HepG2 (cell line): ENCODE measurements around the gene PDE2A.

Experiments
- CTCF ChIP-seq: sonication (generic); formaldehyde crosslinking; IDR thresholded peaks from 2 replicates; pipeline ENCODE4 v1.5.0; 2020; ENCODE audit warnings: mild to moderate bottlenecking, missing genetic modification reagents, moderate library complexity
- POLR2A ChIP-seq, 2 experiments: IDR thresholded peaks; 2 replicates each; pipeline ENCODE4 v1.6.1; 2011; ENCODE audit warnings: low read depth in 2 of 2, low read length in 2 of 2, mild to moderate bottlenecking in 1 of 2, moderate library complexity in 1 of 2; ENCODE audit not compliant: insufficient read depth in 1 of 2
- POLR2AphosphoS5 ChIP-seq: IDR thresholded peaks from 2 replicates; pipeline ENCODE4 v1.6.1; 2012; ENCODE audit warnings: low read depth, low read length

- TF ChIP-seq CTCF (CRISPR knock-in tag) (no peak), POLR2A (IDR thresholded peaks at IDR 0.05; ENCODE audit: insufficient read depth in 1 of 2, low read depth in 2 of 2, low read length in 2 of 2) (no peak), POLR2AphosphoS5 (no peak)
Measured at GRCh38 chr11:72592698-72593495, 81.3 kb downstream of the PDE2A start.
